ENCODE data around the gene TEC. TPM values are rescaled to one million over a fixed set of nuclear protein-coding genes. Genes with fewer than 3 reads are reported as not detected.

TEC gene
- total and polyA plus RNA-seq, 2 of the 8 experiments (the other 6 are each of a cell fraction or from before 2014, with no cell fraction given) = 0.73 to 1.8 TPM

DNA sequence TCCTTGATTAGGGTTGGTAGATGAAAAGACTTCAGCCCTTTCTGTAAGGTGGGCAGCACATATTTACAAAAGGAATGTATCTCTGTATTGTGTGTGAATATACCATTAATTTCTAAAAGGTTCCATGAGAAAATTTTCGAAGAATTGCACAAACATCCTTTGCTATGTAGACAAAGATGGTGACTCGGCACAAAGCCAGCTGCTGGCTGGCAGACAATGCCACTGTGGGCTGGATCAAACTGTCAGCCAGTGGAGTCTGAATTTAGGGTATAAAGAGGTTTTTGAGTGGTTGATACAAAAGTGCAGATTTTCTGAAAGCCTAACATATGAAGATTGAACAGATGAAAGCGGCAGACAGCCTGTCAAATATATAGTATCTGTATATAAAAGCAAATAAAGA, 129.9 kb downstream of the TEC start:
- Histone ChIP-seq H4K5ac (ENCODE audit: insufficient read length, low read depth, low read length) (no peak overlapping the region), H3K79me1 (ENCODE audit: low read depth, low read length) (no peaks in the 10 kb centered on the region), H3K4me1 (replicated peaks in 1 of 4; ENCODE audit: control insufficient read depth in 3 of 4, insufficient read depth in 4 of 4, low read length in 3 of 4) (no peaks in the 10 kb centered on the region), H3K27ac (ENCODE audit: low read depth, low read length) (no peak overlapping the region), H2BK120ac (replicated peaks; ENCODE audit: low read depth, low read length) (no peak overlapping the region), H3K4ac (replicated peaks; ENCODE audit: insufficient read length, low read depth, low read length) (no peak overlapping the region), H3K36me3 (ENCODE audit: control insufficient read depth in 2 of 4, insufficient read depth in 4 of 4, low read length in 3 of 4) (peaks cover 0 to 3% (median 0%) of the 10 kb centered on the region in 4 experiments; a peak in 2 of 8 replicates), H2BK12ac (ENCODE audit: low read depth, low read length) (no peak overlapping the region), H4K8ac (ENCODE audit: extremely low read depth, insufficient read depth, low read length) (no peak overlapping the region), H2BK20ac (ENCODE audit: low read length) (no peak overlapping the region), H2BK15ac (ENCODE audit: low read length) (no peak overlapping the region), H3K9me3 (ENCODE audit: insufficient read depth in 2 of 2, low read depth in 1 of 2, low read length in 1 of 2) (no peaks in the 10 kb centered on the region), H3K14ac (ENCODE audit: insufficient read length) (no peak overlapping the region), H3K23me2 (ENCODE audit: low read depth, low read length) (no peaks in the 10 kb centered on the region), H3K79me2 (ENCODE audit: control insufficient read depth in 1 of 2, insufficient read depth in 2 of 2, low read length in 2 of 2) (no peaks in the 10 kb centered on the region), H3K4me3 (ENCODE audit: extremely low read depth in 1 of 4, insufficient read depth in 2 of 4, low read depth in 3 of 4, low read length in 4 of 4) (no peak overlapping the region), H4K91ac (replicated peaks; ENCODE audit: insufficient read length, low read length) (no peak overlapping the region), H2AK5ac (ENCODE audit: low read depth, low read length) (no peak overlapping the region), H3K9ac (replicated peaks in 1 of 4; ENCODE audit: extremely low read depth in 1 of 4, low read depth in 3 of 4, low read length in 3 of 4) (no peak overlapping the region), H3K18ac (ENCODE audit: extremely low read depth, low read length) (no peak overlapping the region), H3K23ac (ENCODE audit: insufficient read length) (no peak overlapping the region), H2AFZ (ENCODE audit: low read length) (no peak overlapping the region), H2BK5ac (ENCODE audit: low read depth, low read length) (no peak overlapping the region), H3K4me2 (ENCODE audit: insufficient read depth in 1 of 2, low read depth in 2 of 2, low read length in 2 of 2) (no peak overlapping the region), H3K27me3 (replicated peaks in 1 of 4; ENCODE audit: control insufficient read depth in 3 of 4, extremely low read depth in 1 of 4, insufficient read depth in 3 of 4, low read length in 3 of 4) (no peaks in the 10 kb centered on the region), H4K20me1 (replicated peaks in 1 of 2; ENCODE audit: control insufficient read depth in 1 of 2, insufficient read depth in 2 of 2, low read length in 2 of 2) (no peaks in the 10 kb centered on the region), H3K56ac (replicated peaks; ENCODE audit: insufficient read length, low read depth, low read length) (no peak overlapping the region)
- ChIA-PET POLR2A (ENCODE audit: partially characterized antibody) (interaction anchor here (1.5 kb wide), 1 partner anchor 12 kb away, joined by 3 read pairs; no protein-coding TSS in a partner anchor), CTCF (ENCODE audit: partially characterized antibody) (interaction anchor here (0.9 to 5.5 kb wide), 10 partner anchors 8 to 406 kb away, joined by 3 to 64 read pairs (median 4); no protein-coding TSS in a partner anchor)
- DNase-seq (ENCODE audit: low read depth in 1 of 2, low spot score in 2 of 2) = no peak
- FAIRE-seq = no peak
- WGBS, 2 experiments (ENCODE audit: extremely low coverage in 1 of 2, insufficient coverage in 1 of 2, insufficient read length in 1 of 2, insufficient replicate concordance in 2 of 2, low coverage in 1 of 2, low lambda C conversion rate in 2 of 2, missing lambda C conversion rate in 1 of 2) = 91% methylated on average over 3 of the region's 3 CpGs; no CpG with 5 or more reads in 1 of the 2 experiments
- TF ChIP-seq CHD1 (IDR thresholded peaks at IDR 0.05; ENCODE audit: low read depth, low read length) (no peak), ZNF274 (IDR thresholded peaks at IDR 0.05; ENCODE audit: borderline replicate concordance, extremely low read depth, low read length) (no peak), CREB1 (IDR thresholded peaks at IDR 0.05) (no peak), TAF1 (IDR thresholded peaks at IDR 0.05; ENCODE audit: low read depth, low read length) (no peak), NRF1 (IDR thresholded peaks at IDR 0.05; ENCODE audit: low read depth, low read length) (no peak), BCL11A (IDR thresholded peaks at IDR 0.05; ENCODE audit: low read depth in 2 of 2, low read length in 2 of 2) (no peak), KDM4A (IDR thresholded peaks at IDR 0.05; ENCODE audit: low read depth, low read length, severe bottlenecking) (no peak), EP300 (IDR thresholded peaks at IDR 0.05; ENCODE audit: borderline replicate concordance in 1 of 2, low read depth in 2 of 2, low read length in 2 of 2) (no peak), RXRA (IDR thresholded peaks at IDR 0.05; ENCODE audit: insufficient read depth, low read depth, low read length) (no peak), POLR2AphosphoS5 (IDR thresholded peaks at IDR 0.05; ENCODE audit: low read depth, low read length) (no peak), CEBPB (IDR thresholded peaks at IDR 0.05; ENCODE audit: low read depth, low read length) (no peak)
- TF ChIP-seq, protein P1, sequence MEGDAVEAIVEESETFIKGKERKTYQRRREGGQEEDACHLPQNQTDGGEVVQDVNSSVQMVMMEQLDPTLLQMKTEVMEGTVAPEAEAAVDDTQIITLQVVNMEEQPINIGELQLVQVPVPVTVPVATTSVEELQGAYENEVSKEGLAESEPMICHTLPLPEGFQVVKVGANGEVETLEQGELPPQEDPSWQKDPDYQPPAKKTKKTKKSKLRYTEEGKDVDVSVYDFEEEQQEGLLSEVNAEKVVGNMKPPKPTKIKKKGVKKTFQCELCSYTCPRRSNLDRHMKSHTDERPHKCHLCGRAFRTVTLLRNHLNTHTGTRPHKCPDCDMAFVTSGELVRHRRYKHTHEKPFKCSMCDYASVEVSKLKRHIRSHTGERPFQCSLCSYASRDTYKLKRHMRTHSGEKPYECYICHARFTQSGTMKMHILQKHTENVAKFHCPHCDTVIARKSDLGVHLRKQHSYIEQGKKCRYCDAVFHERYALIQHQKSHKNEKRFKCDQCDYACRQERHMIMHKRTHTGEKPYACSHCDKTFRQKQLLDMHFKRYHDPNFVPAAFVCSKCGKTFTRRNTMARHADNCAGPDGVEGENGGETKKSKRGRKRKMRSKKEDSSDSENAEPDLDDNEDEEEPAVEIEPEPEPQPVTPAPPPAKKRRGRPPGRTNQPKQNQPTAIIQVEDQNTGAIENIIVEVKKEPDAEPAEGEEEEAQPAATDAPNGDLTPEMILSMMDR (IDR thresholded peaks at IDR 0.05; ENCODE audit: control extremely low read depth in 1 of 3, insufficient read depth in 1 of 3, low read depth in 1 of 3, low read length in 3 of 3) = no peak

Measured in H1 (cell line).